ENCODE measurements around the gene HSPA12B.

Gene HSPA12B

DNA sequence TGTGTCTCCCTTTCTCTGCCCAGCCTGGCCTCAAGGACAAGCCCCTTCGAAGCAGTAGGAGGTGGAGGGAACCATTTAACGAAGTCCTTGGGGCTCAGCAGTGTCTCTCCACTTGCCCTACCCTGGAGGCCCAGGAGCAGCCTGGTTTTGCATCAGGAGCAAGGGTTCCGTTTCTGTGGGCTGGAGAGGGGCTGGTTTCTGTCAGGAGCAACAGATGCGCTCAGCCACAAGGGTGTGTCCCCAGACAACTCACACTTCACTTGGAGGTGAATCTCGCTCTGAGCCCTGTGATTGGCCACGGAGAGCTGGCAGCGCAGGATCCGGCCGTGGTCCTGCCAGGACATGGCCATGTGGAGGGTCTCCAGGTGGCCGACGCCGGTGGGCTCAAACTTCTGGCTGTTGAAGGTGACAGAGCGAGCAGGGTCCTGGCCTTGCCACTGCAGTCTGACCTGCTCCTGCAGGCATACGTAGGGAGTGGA is 27.0 kb upstream of the HSPA12B start:
- no peaks in the 10 kb centered on the region for H3K36me3 ChIP-seq (ENCODE audit: control insufficient read depth in 1 of 2, insufficient read depth in 2 of 2, low read length in 2 of 2)
- H3K9me3 ChIP-seq (ENCODE audit: control insufficient read depth in 1 of 2, low read length in 2 of 2): no peaks in the 10 kb centered on the region
- H3K27ac ChIP-seq (ENCODE audit: low read length): no peak overlapping the region
- no peak overlapping the region for H3K4me3 ChIP-seq (ENCODE audit: low read depth in 1 of 2, low read length in 2 of 2)
- no peaks in the 10 kb centered on the region for H3K27me3 ChIP-seq (ENCODE audit: low read depth, low read length)
- H3K4me1 ChIP-seq (ENCODE audit: control insufficient read depth in 1 of 2, insufficient read depth in 2 of 2, low read length in 2 of 2): peaks cover 0 to 6% of the 10 kb centered on the region in 2 donors

DNA sequence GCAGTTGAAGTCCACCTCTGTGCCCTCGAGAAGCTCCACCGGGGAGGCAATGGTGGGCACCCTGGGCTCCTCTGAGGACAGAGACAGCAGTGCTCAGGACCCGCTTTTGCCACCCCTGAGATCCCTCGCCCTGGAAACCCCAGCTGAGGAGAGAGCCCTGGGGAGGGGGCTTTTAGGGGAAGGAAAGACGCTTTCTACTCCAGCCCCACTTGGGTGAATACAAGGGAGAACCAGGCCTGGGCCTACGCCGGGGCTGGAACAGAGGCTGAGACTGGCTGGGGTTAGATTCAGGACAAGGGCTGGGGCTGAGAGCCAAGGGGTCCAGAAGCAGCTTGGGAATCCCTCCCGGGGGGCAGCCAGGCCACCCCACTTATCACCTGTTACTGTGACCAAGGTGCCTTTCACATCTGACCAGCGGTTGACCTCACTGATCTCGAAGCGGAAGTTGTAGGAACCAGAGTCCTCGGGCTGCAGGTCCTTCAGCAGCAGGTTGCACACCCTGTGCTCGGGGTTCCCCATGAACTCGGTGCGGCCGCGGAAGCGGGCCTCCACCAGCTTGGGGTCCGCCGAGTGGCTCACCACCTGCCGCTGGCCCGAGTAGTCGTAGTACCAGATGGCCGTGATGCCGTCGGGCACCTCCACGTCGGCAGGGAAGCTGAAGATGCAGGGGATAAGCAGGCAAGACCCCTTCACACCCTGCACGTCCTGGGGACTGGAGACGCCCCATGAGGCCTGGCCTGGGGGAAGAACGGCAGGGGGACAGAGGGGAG is 26.3 kb upstream of the HSPA12B start:
- Histone ChIP-seq H3K27me3 (ENCODE audit: low read depth, low read length) (no peaks in the 10 kb centered on the region), H3K4me3 (ENCODE audit: low read depth in 1 of 2, low read length in 2 of 2) (no peak overlapping the region), H3K27ac (ENCODE audit: low read length) (no peak overlapping the region), H3K9me3 (ENCODE audit: control insufficient read depth in 1 of 2, low read length in 2 of 2) (no peaks in the 10 kb centered on the region), H3K4me1 (ENCODE audit: control insufficient read depth in 1 of 2, insufficient read depth in 2 of 2, low read length in 2 of 2) (peaks cover 0 to 13% of the 10 kb centered on the region in 2 donors), H3K36me3 (ENCODE audit: control insufficient read depth in 1 of 2, insufficient read depth in 2 of 2, low read length in 2 of 2) (no peaks in the 10 kb centered on the region)

GRCh38 chr20:3706774-3707507 is 25.5 kb upstream of the HSPA12B start:
- Histone ChIP-seq H3K9me3 (ENCODE audit: control insufficient read depth in 1 of 2, low read length in 2 of 2) (no peaks in the 10 kb centered on the region), H3K27ac (ENCODE audit: low read length) (no peak overlapping the region), H3K4me1 (ENCODE audit: control insufficient read depth in 1 of 2, insufficient read depth in 2 of 2, low read length in 2 of 2) (peaks cover 0 to 15% of the 10 kb centered on the region in 2 donors), H3K27me3 (ENCODE audit: low read depth, low read length) (no peaks in the 10 kb centered on the region), H3K4me3 (ENCODE audit: low read depth in 1 of 2, low read length in 2 of 2) (no peak overlapping the region), H3K36me3 (ENCODE audit: control insufficient read depth in 1 of 2, insufficient read depth in 2 of 2, low read length in 2 of 2) (no peaks in the 10 kb centered on the region)

DNA sequence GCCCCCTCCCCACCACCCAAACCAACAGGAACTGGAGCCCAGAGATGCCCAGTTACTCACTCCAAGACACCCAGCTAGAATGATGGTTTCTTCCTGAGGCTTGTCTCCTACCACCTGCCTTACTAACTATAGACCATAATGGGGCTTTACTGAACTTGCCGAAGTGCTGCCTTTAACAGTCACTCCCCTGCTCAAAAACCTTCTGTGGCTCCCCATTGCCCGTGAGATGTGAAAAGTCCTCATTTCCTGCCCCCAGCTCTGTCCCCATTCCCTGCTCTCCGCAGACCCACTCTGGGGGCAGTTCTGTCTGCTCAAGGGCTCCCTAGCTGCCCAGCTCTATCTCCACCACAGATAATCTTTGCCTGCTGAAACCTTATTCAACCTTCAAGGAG is 25.0 kb upstream of the HSPA12B start:
- Histone ChIP-seq H3K4me1 (ENCODE audit: control insufficient read depth in 1 of 2, insufficient read depth in 2 of 2, low read length in 2 of 2) (peaks cover 0 to 15% of the 10 kb centered on the region in 2 donors), H3K36me3 (ENCODE audit: control insufficient read depth in 1 of 2, insufficient read depth in 2 of 2, low read length in 2 of 2) (no peaks in the 10 kb centered on the region), H3K4me3 (ENCODE audit: low read depth in 1 of 2, low read length in 2 of 2) (no peak overlapping the region), H3K9me3 (ENCODE audit: control insufficient read depth in 1 of 2, low read length in 2 of 2) (no peaks in the 10 kb centered on the region), H3K27me3 (ENCODE audit: low read depth, low read length) (no peaks in the 10 kb centered on the region), H3K27ac (ENCODE audit: low read length) (no peak overlapping the region)

DNA sequence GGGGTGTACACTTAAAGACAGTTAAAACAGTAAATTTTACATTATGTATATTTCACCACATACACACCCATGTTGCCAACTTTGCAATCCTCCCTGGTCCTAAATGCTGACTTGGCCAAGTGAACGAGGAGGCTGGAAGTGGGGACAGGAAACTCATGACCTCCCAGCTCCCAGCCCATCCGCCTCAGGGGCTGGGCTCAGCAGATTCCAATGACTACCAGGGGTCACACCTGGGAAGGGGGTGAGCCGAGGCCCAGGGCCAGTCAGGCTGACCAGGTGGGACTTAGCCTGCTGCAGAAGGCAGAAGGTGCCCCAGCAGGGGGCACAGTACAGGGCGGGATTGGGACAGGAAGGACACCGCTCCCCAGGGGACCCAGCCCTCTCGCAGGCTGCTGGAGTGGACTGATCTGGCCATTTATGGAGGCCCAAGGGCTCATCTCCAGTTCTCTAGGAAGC is 22.4 kb upstream of the HSPA12B start:
- H3K27me3 ChIP-seq (ENCODE audit: low read depth, low read length): no peaks in the 10 kb centered on the region
- H3K27ac ChIP-seq (ENCODE audit: low read length): no peak overlapping the region
- H3K36me3 ChIP-seq (ENCODE audit: control insufficient read depth in 1 of 2, insufficient read depth in 2 of 2, low read length in 2 of 2): no peaks in the 10 kb centered on the region
- H3K4me3 ChIP-seq (ENCODE audit: low read depth in 1 of 2, low read length in 2 of 2): no peak overlapping the region
- peaks cover 0 to 15% of the 10 kb centered on the region in 2 donors for H3K4me1 ChIP-seq (ENCODE audit: control insufficient read depth in 1 of 2, insufficient read depth in 2 of 2, low read length in 2 of 2)
- no peaks in the 10 kb centered on the region for H3K9me3 ChIP-seq (ENCODE audit: control insufficient read depth in 1 of 2, low read length in 2 of 2)

GRCh38 chr20:3710703-3711483 is 21.6 kb upstream of the HSPA12B start:
- no peak overlapping the region for H3K27ac ChIP-seq (ENCODE audit: low read length)
- H3K36me3 ChIP-seq (ENCODE audit: control insufficient read depth in 1 of 2, insufficient read depth in 2 of 2, low read length in 2 of 2): no peaks in the 10 kb centered on the region
- H3K4me3 ChIP-seq (ENCODE audit: low read depth in 1 of 2, low read length in 2 of 2): no peak overlapping the region
- no peaks in the 10 kb centered on the region for H3K9me3 ChIP-seq (ENCODE audit: control insufficient read depth in 1 of 2, low read length in 2 of 2)
- peaks cover 0 to 15% of the 10 kb centered on the region in 2 donors for H3K4me1 ChIP-seq (ENCODE audit: control insufficient read depth in 1 of 2, insufficient read depth in 2 of 2, low read length in 2 of 2)
- no peaks in the 10 kb centered on the region for H3K27me3 ChIP-seq (ENCODE audit: low read depth, low read length)

- Histone ChIP-seq H3K4me3 (ENCODE audit: low read depth in 1 of 2, low read length in 2 of 2) (peak overlapping the region in 1 of 2 donors; percentile 41), H3K27me3 (ENCODE audit: low read depth, low read length) (no peaks in the 10 kb centered on the region), H3K4me1 (ENCODE audit: control insufficient read depth in 1 of 2, insufficient read depth in 2 of 2, low read length in 2 of 2) (peaks cover 0 to 15% of the 10 kb centered on the region in 2 donors), H3K36me3 (ENCODE audit: control insufficient read depth in 1 of 2, insufficient read depth in 2 of 2, low read length in 2 of 2) (no peaks in the 10 kb centered on the region), H3K9me3 (ENCODE audit: control insufficient read depth in 1 of 2, low read length in 2 of 2) (no peaks in the 10 kb centered on the region), H3K27ac (ENCODE audit: low read length) (no peak overlapping the region)
Observed at GRCh38 chr20:3711484-3711941, 21.0 kb upstream of the HSPA12B start.

- Histone ChIP-seq H3K36me3 (ENCODE audit: control insufficient read depth in 1 of 2, insufficient read depth in 2 of 2, low read length in 2 of 2) (no peaks in the 10 kb centered on the region), H3K4me1 (ENCODE audit: control insufficient read depth in 1 of 2, insufficient read depth in 2 of 2, low read length in 2 of 2) (peaks cover 0 to 15% of the 10 kb centered on the region in 2 donors), H3K27ac (ENCODE audit: low read length) (no peak within 1 kb of the TSS), H3K27me3 (ENCODE audit: low read depth, low read length) (no peaks in the 10 kb centered on the region), H3K4me3 (ENCODE audit: low read depth in 1 of 2, low read length in 2 of 2) (peak within 1 kb of the TSS in 1 of 2 donors; percentile 41), H3K9me3 (ENCODE audit: control insufficient read depth in 1 of 2, low read length in 2 of 2) (no peaks in the 10 kb centered on the region)
Observed at GRCh38 chr20:3712279-3712873, 20.1 kb upstream of the HSPA12B start, which contains the start of gene SIGLEC1. Gene SIGLEC1, minus strand, starts transcription at chr20:3712600. Its CDS starts 5,472 bp downstream, at chr20:3707128.

DNA sequence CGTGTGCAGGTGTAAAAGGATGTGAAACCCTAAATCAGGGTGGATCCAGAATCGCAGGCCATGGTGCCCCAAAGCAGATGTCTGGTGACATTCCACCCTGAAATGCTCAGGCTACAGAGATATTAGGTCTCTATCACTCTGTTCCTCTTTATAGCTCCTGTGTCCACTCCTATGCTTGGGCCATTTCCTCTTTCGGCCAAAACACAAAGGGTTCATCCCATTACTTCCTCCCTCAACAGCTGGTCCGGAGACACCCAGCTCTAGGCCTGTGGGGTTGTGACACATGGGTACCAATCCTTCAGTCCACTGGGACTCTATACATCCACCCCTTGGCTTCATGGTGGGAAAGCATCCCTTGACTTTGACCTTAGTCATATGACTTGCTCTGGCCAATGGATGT is 18.4 kb upstream of the HSPA12B start:
- H3K4me3 ChIP-seq (ENCODE audit: low read depth in 1 of 2, low read length in 2 of 2): no peak overlapping the region
- H3K4me1 ChIP-seq (ENCODE audit: control insufficient read depth in 1 of 2, insufficient read depth in 2 of 2, low read length in 2 of 2): peaks cover 0 to 15% of the 10 kb centered on the region in 2 donors
- H3K27ac ChIP-seq (ENCODE audit: low read length): no peak overlapping the region
- no peaks in the 10 kb centered on the region for H3K36me3 ChIP-seq (ENCODE audit: control insufficient read depth in 1 of 2, insufficient read depth in 2 of 2, low read length in 2 of 2)
- H3K27me3 ChIP-seq (ENCODE audit: low read depth, low read length): no peaks in the 10 kb centered on the region
- H3K9me3 ChIP-seq (ENCODE audit: control insufficient read depth in 1 of 2, low read length in 2 of 2): no peaks in the 10 kb centered on the region

GRCh38 chr20:3716195-3716834 is 16.2 kb upstream of the HSPA12B start:
- Histone ChIP-seq H3K27ac (ENCODE audit: low read length) (no peak overlapping the region), H3K27me3 (ENCODE audit: low read depth, low read length) (no peaks in the 10 kb centered on the region), H3K36me3 (ENCODE audit: control insufficient read depth in 1 of 2, insufficient read depth in 2 of 2, low read length in 2 of 2) (no peaks in the 10 kb centered on the region), H3K4me1 (ENCODE audit: control insufficient read depth in 1 of 2, insufficient read depth in 2 of 2, low read length in 2 of 2) (peaks cover 0 to under 1% of the 10 kb centered on the region in 2 donors), H3K4me3 (ENCODE audit: low read depth in 1 of 2, low read length in 2 of 2) (no peak overlapping the region), H3K9me3 (ENCODE audit: control insufficient read depth in 1 of 2, low read length in 2 of 2) (no peaks in the 10 kb centered on the region)

Measured in muscle layer of duodenum (tissue), 2 donors.